Left renal cortex interstitium (tissue), 4 donors: Measurements from ENCODE around the gene MTA1. TPM values are rescaled to one million over a fixed set of nuclear protein-coding genes. Genes with fewer than 3 reads are reported as not detected.

ENCODE experiments used
- DNase-seq, 4 donors: peaks; one replicate each; pipeline ENCODE4 v3.0.0-alpha.2; 2013; ENCODE audit warnings: low read depth in 4 of 4, low spot score in 2 of 4, missing footprints in 1 of 4
- polyA plus RNA-seq, 4 donors: library from polyadenylated mRNA; unstranded; fragments of 120-200 nt; gene quantifications; one replicate each; pipeline ENCODE4 v1.2.1, GENCODE V29; 2013; ENCODE audit not compliant: insufficient read length in 4 of 4

MTA1 gene
- polyA plus RNA-seq, 4 donors = 71.1 to 172 (median 132) TPM

- no peak for DNase-seq
Measured at GRCh38 chr14:105482486-105483110, 63.0 kb downstream of the MTA1 start.

- no peak for DNase-seq
Measured at GRCh38 chr14:105483300-105484068, 63.9 kb downstream of the MTA1 start.

DNA sequence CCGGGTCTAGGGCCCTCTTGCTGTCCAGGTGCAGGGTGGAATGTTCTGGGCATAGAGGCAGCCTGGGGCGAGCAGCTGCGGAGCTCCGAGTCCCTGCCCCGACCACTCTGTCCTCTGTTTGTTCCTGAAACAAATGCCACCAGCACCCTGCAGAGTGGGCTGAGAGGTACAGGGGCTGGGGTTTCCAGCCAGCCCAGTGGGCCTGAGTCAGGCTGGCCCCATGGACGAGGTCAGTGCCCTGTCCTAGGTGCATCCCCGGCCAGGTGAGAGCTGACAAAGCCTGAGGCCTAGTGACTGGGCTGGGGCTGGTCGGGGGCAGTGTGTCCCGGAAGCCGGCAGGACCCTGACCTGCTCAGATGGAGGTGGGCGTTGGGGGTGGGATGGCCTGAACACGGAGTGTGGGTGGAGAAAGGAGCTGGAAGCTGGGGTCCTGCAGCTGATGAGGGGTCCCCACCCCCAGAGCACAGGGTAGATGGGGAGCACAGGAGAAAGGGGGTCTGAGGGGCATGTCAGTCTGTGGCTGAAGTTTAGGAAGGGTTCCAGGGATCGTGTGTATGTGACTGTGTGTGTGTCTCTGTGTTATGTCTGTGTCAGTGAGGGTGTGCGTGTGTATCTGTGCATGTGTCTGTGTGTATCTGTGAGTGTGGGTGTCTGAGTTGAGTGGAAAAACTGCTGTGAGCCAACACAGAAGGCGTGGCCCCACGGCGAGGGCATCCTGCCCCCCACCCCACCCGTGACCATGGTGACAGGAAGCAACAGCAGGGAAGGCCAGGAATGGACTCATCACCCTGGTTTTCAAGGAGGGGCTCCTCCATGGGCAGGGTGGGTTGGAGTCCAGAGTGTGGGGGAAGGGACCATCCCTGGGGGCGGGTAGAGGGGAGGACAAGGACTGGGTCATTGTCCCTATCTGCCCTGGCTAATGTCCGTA, 64.7 kb downstream of the MTA1 start:
- DNase-seq = no peak

GRCh38 chr14:105484997-105485393, 65.4 kb downstream of the MTA1 start:
- no peak for DNase-seq

GRCh38 chr14:105485739-105486162, 66.1 kb downstream of the MTA1 start:
- DNase-seq = no peak

- no peak for DNase-seq
Measured at GRCh38 chr14:105486163-105486973, 66.7 kb downstream of the MTA1 start, which contains the start of gene CRIP1. CRIP1 (plus strand) TSS chr14:105486886; CDS start chr14:105487260, 374 bp downstream.

DNA sequence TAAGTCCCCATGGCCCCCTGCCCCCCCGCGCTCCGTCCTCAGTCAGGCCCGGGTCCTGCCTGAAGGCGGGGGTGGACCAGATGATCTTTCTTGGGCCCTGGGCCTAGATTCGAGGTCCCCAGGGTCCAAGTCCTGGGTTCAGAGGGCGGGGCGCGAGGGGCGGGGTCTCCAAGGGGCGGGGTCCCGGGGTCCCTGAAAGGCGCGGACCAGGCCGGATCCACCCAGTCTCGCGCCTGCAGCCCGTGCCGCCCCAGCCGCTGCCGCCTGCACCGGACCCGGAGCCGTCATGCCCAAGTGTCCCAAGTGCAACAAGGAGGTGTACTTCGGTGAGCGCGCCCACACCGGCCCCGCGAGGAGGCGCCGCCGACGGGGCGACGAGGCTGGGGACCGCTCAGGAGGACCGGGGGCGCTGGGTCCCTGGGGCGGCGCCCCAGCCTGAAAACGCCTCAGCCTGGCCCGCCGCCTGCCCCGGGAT, 67.4 kb downstream of the MTA1 start:
- no peak for DNase-seq

DNA sequence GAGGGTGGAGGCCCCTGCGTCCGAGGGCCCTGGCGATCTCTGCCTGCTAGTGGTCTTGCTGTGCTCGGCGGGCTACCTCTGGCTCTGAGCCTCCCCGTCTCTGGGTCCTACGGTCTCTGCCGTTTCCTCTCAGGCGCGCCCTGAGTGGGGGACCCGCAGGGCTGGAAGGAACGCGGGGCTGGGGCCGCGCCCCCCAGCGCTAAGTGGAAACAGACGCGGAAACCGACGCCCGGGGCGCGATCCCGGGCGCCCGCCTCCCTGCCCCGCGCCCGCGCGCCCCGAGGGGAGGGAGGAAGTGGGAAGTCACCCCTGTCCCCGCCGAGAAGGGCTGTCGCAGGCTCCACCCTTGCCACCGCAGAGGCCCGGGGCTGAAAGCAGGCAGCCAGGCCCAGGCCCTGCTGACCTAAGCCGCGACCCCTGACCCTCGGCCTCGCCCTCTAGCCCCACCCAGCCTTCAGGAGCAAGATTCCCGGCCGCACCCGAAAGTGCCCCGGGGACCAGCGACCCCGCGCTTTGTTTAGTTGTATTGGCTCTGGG, 67.9 kb downstream of the MTA1 start:
- no peak for DNase-seq

DNA sequence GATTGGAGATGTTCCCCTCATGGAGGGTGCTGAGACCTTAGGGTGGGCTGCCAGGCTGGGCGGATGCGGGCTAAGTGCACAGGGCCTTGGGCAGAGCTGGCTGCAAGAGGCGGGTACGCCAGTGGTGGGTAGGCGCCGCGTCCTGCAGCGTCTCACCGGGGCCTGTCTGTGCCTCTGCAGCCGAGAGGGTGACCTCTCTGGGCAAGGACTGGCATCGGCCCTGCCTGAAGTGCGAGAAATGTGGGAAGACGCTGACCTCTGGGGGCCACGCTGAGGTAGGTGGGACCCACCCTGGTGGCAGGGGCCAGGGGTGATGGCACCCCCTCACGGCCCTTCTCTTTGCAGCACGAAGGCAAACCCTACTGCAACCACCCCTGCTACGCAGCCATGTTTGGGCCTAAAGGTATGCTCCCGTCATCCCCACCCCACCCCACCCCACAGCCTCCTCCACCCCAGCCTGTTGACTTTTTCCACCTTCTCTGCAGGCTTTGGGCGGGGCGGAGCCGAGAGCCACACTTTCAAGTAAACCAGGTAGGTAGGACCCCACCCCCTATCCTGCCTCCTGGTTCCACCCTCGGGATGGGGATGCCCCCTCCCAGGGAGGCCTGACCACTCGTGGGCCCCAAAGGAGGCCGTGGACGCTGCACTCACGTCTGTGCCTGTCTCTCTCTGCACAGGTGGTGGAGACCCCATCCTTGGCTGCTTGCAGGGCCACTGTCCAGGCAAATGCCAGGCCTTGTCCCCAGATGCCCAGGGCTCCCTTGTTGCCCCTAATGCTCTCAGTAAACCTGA, 68.6 kb downstream of the MTA1 start:
- DNase-seq = no peak

- DNase-seq = no peak
Measured at GRCh38 chr14:105488781-105489541, 69.3 kb downstream of the MTA1 start.

GRCh38 chr14:105489542-105490266, 70.1 kb downstream of the MTA1 start:
- peak in 3 of 4 donors; percentile 73 to 91 (median 81) for DNase-seq

DNA sequence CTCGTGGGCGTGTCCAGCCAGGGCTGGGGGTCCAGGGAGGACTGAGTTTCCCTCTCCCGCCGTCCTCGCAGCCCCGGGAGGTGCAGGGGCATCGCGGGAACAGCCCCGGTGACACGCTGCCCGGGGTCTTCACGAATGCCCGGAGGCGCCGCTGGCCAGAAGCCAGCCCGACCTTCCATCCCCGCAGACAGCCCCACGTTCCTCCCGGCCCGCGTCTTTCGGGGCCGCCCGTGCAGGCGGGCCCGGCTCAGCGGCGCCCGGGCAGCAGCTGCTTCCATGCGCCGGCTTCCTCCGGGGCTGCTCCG, 70.6 kb downstream of the MTA1 start:
- no peak for DNase-seq

DNA sequence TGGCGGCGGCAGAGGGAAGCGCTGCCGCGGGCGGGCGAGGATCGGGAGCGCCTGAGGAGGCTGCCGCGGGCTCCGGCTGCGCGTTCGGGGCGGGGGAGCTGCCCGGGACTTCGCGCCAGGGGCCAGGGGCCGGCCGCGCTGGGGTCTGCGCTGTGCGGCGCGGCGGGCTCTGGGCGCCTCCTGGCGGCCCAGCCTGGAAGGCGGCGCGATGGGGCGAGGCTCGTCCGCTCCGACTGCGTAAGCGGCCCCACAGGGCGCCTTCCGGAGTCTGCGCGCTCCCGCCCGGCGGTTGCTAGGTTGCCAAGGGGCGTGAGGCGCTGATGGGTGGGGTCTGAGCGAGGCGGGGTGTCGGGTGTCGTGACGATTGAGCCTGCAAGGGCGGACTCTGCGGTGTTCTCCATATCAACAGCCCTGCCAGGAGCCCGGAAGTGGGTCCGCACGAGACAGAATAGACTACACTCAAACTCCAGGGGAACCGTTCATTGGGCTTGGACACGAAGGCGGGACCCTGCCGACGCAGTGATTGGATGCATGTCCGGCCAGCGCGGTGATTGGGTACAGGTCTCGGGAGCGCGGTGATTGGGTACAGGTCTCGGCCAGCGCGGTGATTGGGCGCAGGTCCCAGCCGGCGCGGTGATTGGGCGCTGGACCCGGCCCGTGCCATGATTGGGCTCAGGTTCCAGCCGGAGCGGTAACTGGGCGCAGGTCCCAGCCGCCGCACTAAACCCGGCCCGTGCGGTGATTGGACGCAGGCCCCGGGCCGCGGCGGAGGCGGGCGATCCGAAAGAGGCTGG, 71.1 kb downstream of the MTA1 start, which contains the start of gene TEDC1:
Gene TEDC1, plus strand, starts transcription at position 675 of the 794 bp plus-strand sequence. CDS start 130 bp downstream, outside the sequence.
- peak; percentile 97 to 100 (median 99) for DNase-seq

GRCh38 chr14:105491366-105491973, 71.8 kb downstream of the MTA1 start:
- DNase-seq = no peak

GRCh38 chr14:105492031-105492970, 72.7 kb downstream of the MTA1 start:
- DNase-seq = no peak
